GM13977 (cell line): ENCODE measurements around the gene PYHIN1.
"Not testable (repeated sequence)": the region's sequence is repeated elsewhere in the genome, so short reads cannot be mapped to it uniquely, and the experiment has no call there.

Experiments
- DNase-seq: peaks from one replicate; pipeline ENCODE4 v3.0.0; 2012; ENCODE audit warnings: low spot score
- in situ Hi-C: fragments of 300-500 bp; cut with MboI; formaldehyde crosslinking; loops from one replicate; pipeline ENCODE4 v1.12.0; 2022; ENCODE audit warnings: low sequenced_read_pairs, low pct_unique_long_range_greater_than_20kb, mixed read lengths, inconsistent platforms; ENCODE audit not compliant: unreplicated experiment
- TF ChIP-seq, protein P1 (sequence below): IDR thresholded peaks from 2 replicates; pipeline ENCODE4 v1.5.1; 2012; ENCODE audit warnings: mild to moderate bottlenecking, control low read depth; ENCODE audit not compliant: insufficient read depth; ENCODE audit errors: extremely low read depth, missing control alignments

The PYHIN1 gene

GRCh38 chr1:159000070-159000409 is 68.7 kb downstream of the PYHIN1 start:
- TF ChIP-seq, protein P1, sequence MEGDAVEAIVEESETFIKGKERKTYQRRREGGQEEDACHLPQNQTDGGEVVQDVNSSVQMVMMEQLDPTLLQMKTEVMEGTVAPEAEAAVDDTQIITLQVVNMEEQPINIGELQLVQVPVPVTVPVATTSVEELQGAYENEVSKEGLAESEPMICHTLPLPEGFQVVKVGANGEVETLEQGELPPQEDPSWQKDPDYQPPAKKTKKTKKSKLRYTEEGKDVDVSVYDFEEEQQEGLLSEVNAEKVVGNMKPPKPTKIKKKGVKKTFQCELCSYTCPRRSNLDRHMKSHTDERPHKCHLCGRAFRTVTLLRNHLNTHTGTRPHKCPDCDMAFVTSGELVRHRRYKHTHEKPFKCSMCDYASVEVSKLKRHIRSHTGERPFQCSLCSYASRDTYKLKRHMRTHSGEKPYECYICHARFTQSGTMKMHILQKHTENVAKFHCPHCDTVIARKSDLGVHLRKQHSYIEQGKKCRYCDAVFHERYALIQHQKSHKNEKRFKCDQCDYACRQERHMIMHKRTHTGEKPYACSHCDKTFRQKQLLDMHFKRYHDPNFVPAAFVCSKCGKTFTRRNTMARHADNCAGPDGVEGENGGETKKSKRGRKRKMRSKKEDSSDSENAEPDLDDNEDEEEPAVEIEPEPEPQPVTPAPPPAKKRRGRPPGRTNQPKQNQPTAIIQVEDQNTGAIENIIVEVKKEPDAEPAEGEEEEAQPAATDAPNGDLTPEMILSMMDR = no peak
- in situ Hi-C loops = loop anchor here (25.0 kb wide), 1 partner anchor 813 kb away; the partner anchor contains the start of gene CD1D
- DNase-seq = no peak

DNA sequence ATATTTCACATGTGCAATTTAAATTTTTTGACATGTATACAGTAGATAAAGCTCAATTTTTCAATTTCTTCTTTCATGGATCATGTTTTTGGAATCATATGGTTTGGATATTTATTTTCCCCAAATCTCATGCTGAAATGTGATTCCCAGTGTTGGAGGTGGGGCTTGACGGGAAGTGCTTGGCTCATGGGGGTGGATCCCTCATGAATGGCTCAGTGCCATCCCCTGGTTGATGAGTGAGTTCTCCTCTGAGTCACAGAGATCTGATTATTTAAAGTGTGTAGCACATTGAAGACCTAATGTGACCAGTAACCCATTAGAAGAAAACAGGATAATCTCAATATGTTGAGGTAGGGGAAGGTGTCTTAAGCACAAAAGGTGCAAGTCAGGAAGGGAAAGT is 69.3 kb downstream of the PYHIN1 start:
- in situ Hi-C loops = loop anchor here (25.0 kb wide), 1 partner anchor 813 kb away; the partner anchor contains the start of gene CD1D
- TF ChIP-seq, protein P1 = no peak
- DNase-seq = no peak

DNA sequence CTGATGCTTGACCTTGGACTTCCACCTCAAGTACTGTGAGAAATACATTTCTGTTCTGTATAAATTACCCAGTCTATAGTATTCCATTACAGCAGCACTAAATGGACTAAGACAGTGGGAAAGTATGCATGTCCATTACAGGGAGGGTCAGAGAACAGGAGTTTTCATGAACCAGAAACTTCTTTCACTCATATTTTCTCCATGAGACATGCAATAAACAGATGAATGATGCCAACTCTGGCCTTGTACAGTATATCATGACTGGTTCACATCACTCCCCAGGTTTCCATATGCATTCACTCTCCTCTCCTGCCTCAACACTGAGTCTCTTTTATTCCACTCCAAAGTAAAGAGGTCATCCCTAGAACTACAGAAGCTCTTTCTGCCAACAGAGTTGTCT is 73.8 kb downstream of the PYHIN1 start:
- TF ChIP-seq, protein P1 = no peak
- no peak for DNase-seq
- in situ Hi-C loops = loop anchor here (25.0 kb wide), 1 partner anchor 818 kb away; the partner anchor contains the start of gene CD1D

GRCh38 chr1:159005676-159006075 is 74.3 kb downstream of the PYHIN1 start:
- TF ChIP-seq, protein P1 = no peak
- in situ Hi-C loops = loop anchor here (25.0 kb wide), 1 partner anchor 818 kb away; the partner anchor contains the start of gene CD1D
- no peak for DNase-seq

DNA sequence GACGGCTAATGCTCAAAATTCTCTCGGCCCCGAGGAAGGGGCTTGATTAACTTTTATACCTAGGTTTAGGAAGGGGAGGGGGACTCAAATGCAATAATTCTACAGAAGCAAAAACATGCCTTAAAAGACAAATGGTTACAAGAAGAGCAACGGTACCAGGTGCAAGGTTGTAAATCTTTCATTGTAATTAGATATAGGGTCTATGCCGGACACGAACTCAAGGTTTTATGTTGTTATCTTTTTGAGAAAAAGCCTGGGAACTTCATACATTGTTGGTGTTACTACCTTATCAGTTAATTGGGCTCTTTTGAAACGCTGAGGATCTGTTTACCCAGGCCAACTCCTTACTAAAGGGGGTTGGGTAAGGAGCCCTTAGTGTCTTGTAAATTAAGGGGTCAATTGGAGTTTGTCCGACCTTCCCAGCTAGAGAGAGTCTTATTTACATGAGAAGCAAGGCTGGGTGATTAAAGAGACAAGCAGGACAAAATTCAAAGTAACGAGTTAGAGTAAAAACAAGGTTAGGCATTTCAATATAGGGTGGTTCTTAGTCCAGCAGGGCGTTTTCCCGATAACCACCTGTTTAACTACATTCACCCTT is 75.0 kb downstream of the PYHIN1 start:
- in situ Hi-C loops = loop anchor here (25.0 kb wide), 1 partner anchor 819 kb away; the partner anchor contains the start of gene CD1D
- DNase-seq = not testable (repeated sequence)

DNA sequence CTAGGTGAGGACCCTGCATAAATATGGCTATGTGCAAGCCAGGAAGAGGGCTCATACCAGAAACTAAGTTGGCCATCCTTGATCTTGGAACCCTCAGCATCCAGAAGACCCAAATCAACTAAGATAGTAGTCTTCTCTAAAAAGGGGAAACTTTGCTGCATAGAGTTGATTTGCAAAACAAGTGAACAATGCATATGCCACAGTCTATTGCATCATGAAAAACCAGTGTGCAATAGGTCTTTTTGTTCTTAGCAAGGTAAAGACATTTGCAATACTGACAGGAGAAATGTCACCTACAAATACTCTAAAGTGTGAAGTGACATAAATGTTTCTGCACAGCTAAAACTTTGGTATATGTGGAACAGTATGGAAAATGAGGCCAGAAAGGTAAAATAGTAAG is 76.4 kb downstream of the PYHIN1 start:
- DNase-seq = no peak
- in situ Hi-C loops = loop anchor here (25.0 kb wide), 1 partner anchor 820 kb away; the partner anchor contains the start of gene CD1D
- TF ChIP-seq, protein P1 = no peak

DNA sequence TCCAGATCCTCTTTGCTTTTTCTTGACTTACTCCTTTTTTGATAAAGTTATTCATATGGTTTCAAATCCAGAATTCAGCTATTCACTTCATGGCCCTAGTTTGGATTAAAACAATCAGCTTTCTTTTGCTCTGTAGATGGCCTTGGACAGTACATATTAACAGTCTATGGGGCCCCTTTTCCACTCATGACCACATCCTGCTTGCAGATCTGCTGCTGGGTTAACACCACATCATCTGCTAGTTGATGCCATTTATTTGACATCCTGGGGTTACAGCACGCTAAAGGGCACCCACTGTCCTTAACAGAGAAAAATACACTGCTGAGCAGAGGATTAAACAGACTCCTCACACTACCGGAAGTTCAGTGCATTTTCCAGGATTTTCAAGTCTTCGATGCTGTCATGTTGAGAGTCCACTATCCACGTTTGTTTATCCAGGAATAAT is 77.4 kb downstream of the PYHIN1 start:
- in situ Hi-C loops = loop anchor here (25.0 kb wide), 1 partner anchor 821 kb away; the partner anchor contains the start of gene CD1D
- peak; percentile 30 for DNase-seq
- TF ChIP-seq, protein P1 = no peak
